Choroid plexus epithelial cell (primary cell): ENCODE results near the gene SSX5.
"Not testable (repeated sequence)": the region's sequence is repeated elsewhere in the genome, so short reads cannot be mapped to it uniquely, and the experiment has no call there.

Source experiments
- DNase-seq: peaks from one replicate; pipeline ENCODE4 v3.0.0-alpha.2; 2010; ENCODE audit warnings: low read depth
- H3K4me3 ChIP-seq: 2 replicates; pipeline ENCODE4 v1.5.1; 2011; ENCODE audit warnings: low read depth, mild to moderate bottlenecking, control low read depth, low read length, moderate library complexity
- CTCF ChIP-seq: conservative IDR thresholded peaks from 2 replicates; pipeline ENCODE4 v1.5.1; 2011; ENCODE audit warnings: low read depth, mild to moderate bottlenecking, control low read depth, inconsistent platforms, low read length, moderate library complexity

The SSX5 gene

GRCh38 chrX:48154796-48155195 is 41.8 kb downstream of the SSX5 start:
- no peak for DNase-seq

GRCh38 chrX:48153769-48154168 is 42.8 kb downstream of the SSX5 start:
- TF ChIP-seq CTCF = no peak
- no peak overlapping the region for H3K4me3 ChIP-seq
- DNase-seq = no peak

More at GRCh38 chrX:48154796-48155195, 41.8 kb downstream of the SSX5 start:
- TF ChIP-seq CTCF = no peak
- H3K4me3 ChIP-seq = no peak overlapping the region

GRCh38 chrX:48142697-48143096 is 53.9 kb downstream of the SSX5 start:
- H3K4me3 ChIP-seq, DNase-seq: not testable (repeated sequence)

GRCh38 chrX:48141810-48142508 is 54.6 kb downstream of the SSX5 start:
- not testable (repeated sequence) for H3K4me3 ChIP-seq, DNase-seq

- H3K4me3 ChIP-seq, DNase-seq: not testable (repeated sequence)
Measured at GRCh38 chrX:48139076-48139475, 57.5 kb downstream of the SSX5 start.
